ENCODE measurements around the gene LRRC75B.
"Not testable (repeated sequence)": the region's sequence is repeated elsewhere in the genome, so short reads cannot be mapped to it uniquely, and the experiment has no call there.

Gene LRRC75B

DNA sequence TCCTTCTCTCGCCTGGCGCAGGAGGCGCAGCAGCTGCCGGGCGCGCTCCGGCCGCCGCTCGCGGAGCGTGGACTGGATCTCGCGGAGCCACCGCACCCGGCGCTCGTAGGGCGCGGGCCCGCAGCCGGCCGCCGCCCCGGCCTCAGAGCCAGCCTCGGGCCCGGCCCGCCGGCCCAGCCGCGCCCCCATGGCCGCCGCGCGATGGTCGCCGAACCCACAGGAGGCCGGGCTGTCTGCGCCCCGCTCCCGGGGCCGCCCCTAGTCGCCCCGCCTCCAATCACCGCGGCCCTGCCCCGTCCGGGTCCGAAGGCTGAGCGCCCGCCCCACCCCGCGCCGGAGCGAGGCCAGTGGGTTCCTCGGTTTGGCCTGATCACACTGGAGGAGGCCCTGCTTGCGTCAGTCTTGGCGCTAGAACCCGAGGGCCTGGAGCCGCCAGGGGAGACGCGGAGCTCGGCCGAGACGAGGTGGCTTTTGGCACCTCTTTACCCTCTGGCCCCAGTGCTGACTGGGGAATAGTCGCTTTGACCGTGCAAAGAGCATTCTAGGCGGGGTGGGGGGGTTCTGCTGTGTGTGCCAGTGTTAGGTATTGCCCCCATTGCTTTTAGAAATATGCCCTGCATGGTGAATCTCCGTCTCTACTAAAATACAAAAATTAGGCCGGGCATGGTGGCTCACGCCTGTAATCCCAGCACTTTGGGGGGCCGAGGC lies at the start of gene LRRC75B:
TSS of gene LRRC75B (minus strand) at position 223 of the 708 bp plus-strand sequence. CDS start at position 189, 34 bp downstream.
- DNase-seq, result peak; percentile 10

DNA sequence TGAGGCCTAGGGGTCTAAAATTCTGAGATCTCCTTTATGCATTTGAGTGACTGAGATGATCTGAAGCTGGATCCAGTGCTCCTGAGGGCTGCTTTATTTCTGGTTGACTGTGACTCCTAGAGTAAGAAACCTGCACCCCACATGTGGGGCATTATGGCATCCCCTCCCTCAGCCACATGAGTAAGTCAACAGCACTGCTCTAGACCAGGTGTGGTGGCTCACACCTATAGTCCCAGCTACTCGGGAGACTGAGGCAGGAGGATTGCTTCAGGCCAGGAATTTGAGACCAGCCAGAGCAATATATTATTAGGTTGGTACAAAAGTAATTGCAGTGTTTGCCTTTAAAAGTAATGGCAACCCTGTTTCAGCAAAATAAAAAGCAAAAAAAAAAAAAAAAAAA lies 49.4 kb upstream of the LRRC75B start:
- not testable (repeated sequence) for DNase-seq

- DNase-seq, result not testable (repeated sequence)
Observed at GRCh38 chr22:24636513-24636912, 43.6 kb upstream of the LRRC75B start.

DNA sequence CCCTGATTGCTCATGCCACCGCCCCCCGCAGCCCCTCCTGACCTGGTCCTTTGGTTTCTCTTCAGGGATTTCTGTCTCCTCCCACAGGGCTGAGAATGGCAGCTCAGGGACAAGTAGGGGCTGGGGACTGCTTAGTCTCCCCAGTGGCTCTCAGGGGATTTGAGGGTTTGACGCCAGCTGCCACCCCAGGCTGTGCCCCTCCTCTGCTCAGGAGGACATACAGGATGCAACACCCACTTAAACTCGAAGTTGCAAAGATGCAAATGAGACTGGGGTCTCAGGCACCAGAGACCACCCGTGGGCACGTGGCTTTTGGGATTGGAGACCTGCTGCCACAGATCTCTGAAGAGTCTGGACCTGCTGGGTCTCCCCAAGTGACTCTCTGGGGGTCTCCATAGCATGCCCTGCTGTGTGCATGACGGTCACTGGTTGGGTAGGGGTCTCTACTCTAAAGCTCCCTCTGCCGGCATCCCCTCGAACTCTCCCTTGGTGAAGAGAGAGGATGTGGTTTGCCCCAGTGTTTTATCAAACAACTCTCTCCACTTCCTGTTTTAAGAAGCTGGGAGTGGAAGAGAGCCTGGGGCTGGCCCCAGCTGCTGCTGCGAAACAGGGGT lies 42.0 kb upstream of the LRRC75B start:
- peak; percentile 16 for DNase-seq

GRCh38 chr22:24633231-24634023 lies 40.6 kb upstream of the LRRC75B start:
- DNase-seq, result not testable (repeated sequence)

GRCh38 chr22:24632642-24633041 lies 39.8 kb upstream of the LRRC75B start:
- not testable (repeated sequence) for DNase-seq

DNA sequence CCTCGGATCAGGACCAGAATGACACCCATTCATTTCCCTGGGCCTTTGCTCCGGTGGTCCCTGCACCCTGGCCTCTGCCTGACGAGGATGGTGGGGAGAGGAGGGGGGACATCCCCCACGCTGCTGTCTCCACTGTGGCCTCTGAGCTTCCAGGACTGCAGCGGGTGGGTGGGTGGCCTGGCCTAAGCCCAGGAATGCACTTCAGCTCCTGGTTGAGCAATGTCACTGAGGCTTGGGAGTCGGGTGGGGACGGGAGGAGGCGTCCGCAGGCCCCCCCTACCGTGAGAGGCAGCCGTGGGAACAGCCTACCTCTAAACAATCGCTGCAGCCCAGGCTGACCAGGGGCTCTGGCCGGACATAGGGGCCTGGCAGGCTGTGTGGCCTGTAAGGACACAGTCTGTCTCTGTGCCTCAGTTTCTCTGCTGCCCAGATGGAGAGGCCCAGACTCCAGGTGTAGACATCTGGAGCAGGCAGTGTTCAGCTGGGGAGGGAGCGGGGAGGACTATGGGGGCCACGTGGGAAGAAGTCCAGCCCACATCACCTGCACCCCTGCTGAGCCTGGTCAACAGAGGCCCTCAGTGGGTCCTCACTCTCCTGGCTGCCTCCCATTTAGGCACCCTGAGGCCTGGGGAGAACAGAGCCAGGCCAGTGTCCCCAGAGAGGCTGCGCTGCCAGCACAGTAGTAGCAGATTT lies 38.7 kb upstream of the LRRC75B start:
- not testable (repeated sequence) for DNase-seq

GRCh38 chr22:24630812-24631427 lies 38.0 kb upstream of the LRRC75B start:
- DNase-seq, result not testable (repeated sequence)

GRCh38 chr22:24629069-24629468 lies 36.2 kb upstream of the LRRC75B start:
- not testable (repeated sequence) for DNase-seq

DNA sequence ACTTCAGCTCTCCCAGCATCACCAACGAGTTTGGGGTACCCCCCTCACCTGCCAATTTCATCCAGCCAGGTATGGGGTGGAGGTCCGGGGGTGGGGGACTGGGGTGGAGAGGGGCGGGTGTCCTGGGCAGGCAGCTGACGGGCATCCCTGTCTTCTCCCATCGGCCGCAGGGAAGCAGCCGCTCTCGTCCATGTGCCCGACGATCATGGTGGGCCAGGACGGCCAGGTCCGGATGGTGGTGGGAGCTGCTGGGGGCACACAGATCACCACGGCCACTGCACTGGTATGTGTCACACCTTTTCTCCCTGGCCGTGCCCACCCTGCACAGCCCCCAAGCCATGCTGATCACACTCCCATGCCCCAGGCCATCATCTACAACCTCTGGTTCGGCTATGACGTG lies 35.0 kb upstream of the LRRC75B start:
- DNase-seq, result not testable (repeated sequence)

GRCh38 chr22:24622596-24622995 lies 29.7 kb upstream of the LRRC75B start:
- not testable (repeated sequence) for DNase-seq

DNA sequence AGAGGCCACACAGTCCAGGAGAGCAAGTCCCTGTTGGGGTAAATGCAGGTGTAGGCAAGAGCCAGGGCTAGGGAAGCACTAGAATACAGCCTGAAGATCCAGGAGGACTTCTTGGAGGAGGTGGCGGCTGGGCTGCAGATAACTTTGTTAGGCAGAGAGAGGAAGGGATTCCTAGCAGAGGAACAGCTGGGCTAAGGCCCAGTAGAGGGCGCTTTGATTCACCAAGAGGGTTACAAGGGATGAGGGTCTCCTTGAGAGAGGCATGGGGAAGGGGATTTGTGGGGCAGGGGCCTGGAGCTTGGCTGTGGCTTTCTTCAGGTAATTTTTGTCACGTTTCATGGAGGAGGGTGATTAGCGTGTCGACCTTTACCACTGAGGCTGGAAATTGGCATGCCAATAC lies 28.4 kb upstream of the LRRC75B start:
- not testable (repeated sequence) for DNase-seq

DNA sequence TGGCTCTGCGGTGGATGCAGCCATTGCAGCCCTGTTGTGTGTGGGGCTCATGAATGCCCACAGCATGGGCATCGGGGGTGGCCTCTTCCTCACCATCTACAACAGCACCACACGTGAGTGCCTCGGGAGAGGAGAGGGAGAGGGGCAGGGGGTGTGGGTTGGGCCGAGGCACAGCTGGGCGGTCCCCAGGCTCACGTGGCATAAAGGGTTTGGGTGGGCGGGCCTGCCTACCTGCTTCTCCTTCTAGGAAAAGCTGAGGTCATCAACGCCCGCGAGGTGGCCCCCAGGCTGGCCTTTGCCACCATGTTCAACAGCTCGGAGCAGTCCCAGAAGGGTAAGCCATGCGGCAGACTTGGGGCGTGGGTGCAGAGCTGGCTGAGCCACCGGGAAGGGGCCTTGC lies 21.9 kb upstream of the LRRC75B start:
- DNase-seq, result not testable (repeated sequence)

GRCh38 chr22:24609888-24610287 lies 17.0 kb upstream of the LRRC75B start:
- not testable (repeated sequence) for DNase-seq

GRCh38 chr22:24608327-24608726 lies 15.5 kb upstream of the LRRC75B start:
- not testable (repeated sequence) for DNase-seq

- peak; percentile 68 for DNase-seq
Observed at GRCh38 chr22:24607429-24607983, 14.6 kb upstream of the LRRC75B start.

DNA sequence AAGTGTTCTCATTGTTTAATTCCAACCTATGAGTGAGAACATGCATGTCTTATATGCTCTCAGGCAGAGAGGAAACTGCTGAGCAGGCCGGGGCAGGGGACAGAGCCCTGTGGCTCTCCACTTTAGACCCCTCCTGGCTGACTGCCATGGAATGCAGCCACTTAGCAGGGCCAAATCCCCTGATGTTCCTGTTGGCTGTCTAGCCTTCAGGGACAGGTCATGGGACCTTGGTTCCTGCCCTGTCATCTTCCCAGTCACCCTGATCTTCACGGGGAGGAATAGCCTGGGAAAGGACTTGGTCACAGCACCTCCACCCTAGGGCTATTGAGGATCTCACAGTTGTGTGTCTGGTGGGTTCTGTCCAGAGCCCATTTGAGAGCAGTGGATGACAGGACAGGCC lies 13.5 kb upstream of the LRRC75B start:
- DNase-seq, result not testable (repeated sequence)

DNA sequence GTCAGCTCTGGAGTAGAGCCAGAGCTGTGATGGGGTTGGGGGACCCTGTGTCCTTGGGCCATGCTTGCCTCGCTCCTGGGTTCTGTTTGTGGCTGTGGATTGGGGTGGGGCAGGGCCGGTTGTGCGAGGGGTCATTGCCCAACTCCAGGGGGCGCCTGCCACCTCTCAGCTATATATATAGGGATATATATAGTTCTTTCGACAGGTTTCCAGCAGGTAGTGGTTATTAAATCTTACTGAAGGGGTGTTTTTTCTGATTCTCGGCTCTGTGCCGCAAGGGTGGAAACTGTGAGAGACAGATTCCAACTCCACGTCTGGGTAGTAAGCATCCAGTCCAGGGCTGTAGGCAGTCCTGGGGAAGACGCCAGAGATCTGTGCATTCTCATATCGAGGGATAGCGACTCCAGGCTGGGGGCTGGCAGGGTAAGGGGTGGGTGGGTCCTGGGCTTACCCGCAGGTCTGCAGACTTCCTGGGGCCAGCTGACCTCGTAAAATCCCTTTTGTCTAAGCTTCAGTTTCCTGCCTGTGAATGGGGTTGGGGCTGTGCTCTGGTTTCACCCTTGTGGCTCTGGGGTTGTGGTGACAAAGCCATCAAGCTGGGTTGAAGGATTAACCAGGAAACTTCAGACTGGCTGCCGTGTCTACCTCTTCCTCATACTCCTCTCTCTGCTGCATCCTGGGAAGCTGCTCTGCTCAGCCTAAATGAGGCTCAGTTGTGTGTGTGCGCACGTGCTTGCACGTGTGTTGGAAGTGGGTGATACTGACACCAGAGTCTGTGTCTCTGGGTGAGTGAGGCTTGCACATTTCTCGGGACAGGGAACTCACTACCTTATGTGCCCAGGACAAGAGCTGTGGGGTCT lies 11.1 kb upstream of the LRRC75B start:
- peak; percentile 16 for DNase-seq

DNA sequence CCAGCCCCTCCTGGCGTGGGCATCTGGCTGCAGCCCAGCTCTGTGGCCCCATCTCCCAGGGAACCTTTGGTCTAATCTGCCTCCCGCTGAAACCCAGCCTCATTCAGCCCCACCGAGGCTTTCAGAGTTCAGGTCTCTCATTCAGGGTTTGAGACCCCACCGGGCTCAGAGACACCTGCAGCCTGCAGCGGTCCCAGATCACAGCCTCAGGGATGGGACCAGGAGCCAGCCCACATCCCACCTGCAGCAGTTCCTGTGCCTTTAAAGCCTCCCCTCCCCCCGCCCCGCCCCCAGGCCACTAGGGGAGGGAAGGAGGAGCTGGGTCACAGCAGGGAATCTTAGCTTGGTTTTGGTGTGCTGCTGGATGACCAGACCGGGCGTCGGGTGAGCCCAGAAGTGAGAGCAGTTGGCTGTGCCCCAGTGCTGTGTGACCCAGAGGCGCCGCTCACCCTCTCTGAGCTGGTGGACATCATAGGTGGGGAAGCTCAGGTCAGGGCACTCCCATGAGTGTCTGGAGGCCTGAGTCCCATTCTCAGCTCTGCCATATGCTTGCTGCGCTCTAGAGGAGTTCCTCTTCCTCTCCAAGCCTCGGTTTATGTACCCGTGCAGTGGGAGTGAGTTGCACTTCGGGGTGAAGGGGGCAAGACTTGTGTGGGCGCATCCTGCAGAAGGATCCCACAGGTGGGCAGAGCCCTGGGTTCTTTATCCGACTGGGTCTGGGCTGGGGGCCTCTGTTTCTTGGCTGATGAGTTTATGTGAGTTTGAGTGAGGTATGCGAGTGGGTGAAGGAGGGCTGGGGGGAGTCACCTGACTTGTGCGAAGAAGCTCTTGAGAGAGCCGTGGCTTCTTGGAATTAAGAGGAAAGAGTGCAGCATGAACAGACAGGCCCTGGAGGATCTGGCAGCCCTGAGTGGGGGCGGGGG lies 10.2 kb upstream of the LRRC75B start, which contains the start of gene GGT1:
TSS of gene GGT1 (plus strand) at position 347 of the 923 bp plus-strand sequence. CDS start 7,889 bp downstream, outside the sequence.
- DNase-seq, result not testable (repeated sequence)
